HepG2 (cell line): ENCODE data around the gene SIAH1. TPM values are rescaled to one million over a fixed set of nuclear protein-coding genes. Genes with fewer than 3 reads are reported as not detected.

Experiments
- ATAC-seq: fragments of 200-7000 bp; cut with Tn5 transposase; 3 replicates; pipeline ENCODE4 v1.9.1; 2020; ENCODE audit warnings: mild to moderate bottlenecking, moderate library complexity
- BruUV-seq: library from RNA; stranded (reverse); fragments of 400-500 nt; replicated peaks from 2 replicates; lab custom pipeline; 2021; lab: Mats Ljungman, UMichigan
- CTCF ChIA-PET: fragments of 300-600 bp; formaldehyde crosslinking; extraction: SDS; loops from one replicate; lab custom pipeline; 2021; ENCODE audit warnings: low total read pairs, inconsistent platforms, low intra/inter-chr PET ratio; lab: Yijun Ruan, JAX
- POLR2A ChIA-PET: fragments of 350-600 bp; sonication (Branson Sonifier 250); formaldehyde crosslinking; loops from one replicate; lab custom pipeline; 2020; ENCODE audit warnings: antibody characterized with exemption, inconsistent platforms; lab: Yijun Ruan, JAX
- DNase-seq: peaks from one replicate; pipeline ENCODE4 v3.0.0-alpha.2; 2015; ENCODE audit warnings: low spot score
- FAIRE-seq: peaks from 3 replicates; lab custom pipeline; 2011; peaks lifted over from hg19 to GRCh38; lab: Jason Lieb, UNC
- H2AFZ ChIP-seq: one replicate; pipeline ENCODE4 v1.6.1; 2011; ENCODE audit warnings: low read length, inconsistent platforms
- H3K27ac ChIP-seq: fragments of 300-600 bp; 3 replicates; pipeline ENCODE4 v1.8.0; 2011; ENCODE audit warnings: mixed run types, mild to moderate bottlenecking, mixed read lengths, low read length, inconsistent platforms; ENCODE audit not compliant: insufficient read depth; ENCODE audit errors: extremely low read length
- H3K27me3 ChIP-seq, 2 experiments: fragments of 200-600 bp in 1 of 2; 2 replicates in 1 of 2; 3 replicates in 1 of 2; pipeline versions ENCODE4 v1.6.0 to v1.8.0; 2011; ENCODE audit warnings: low read length in 2 of 2, mild to moderate bottlenecking in 2 of 2, moderate library complexity in 2 of 2, inconsistent platforms in 1 of 2; ENCODE audit not compliant: insufficient read depth in 2 of 2, control insufficient read depth in 1 of 2
- H3K36me3 ChIP-seq, 2 experiments: fragments of 200-600 bp in 1 of 2; replicated peaks in 1 of 2; 2 replicates in 1 of 2; 3 replicates in 1 of 2; pipeline versions ENCODE4 v1.5.1 to v1.8.0; 2011; ENCODE audit warnings: low read length in 2 of 2, inconsistent platforms in 1 of 2; ENCODE audit not compliant: insufficient read depth in 2 of 2, control insufficient read depth in 1 of 2
- H3K4me1 ChIP-seq: 2 replicates; pipeline ENCODE4 v1.5.1; 2012; ENCODE audit warnings: low read length, inconsistent platforms; ENCODE audit not compliant: insufficient read depth
- H3K4me2 ChIP-seq: 2 replicates; pipeline ENCODE4 v1.6.0; 2011; ENCODE audit warnings: low read depth, low read length, inconsistent platforms
- H3K4me3 ChIP-seq, 3 experiments: fragments of 200-600 bp in 1 of 3; sonication (generic), shearing (Covaris generic) in 1 of 3; replicated peaks in 1 of 3; 2 replicates each; pipeline ENCODE4 v1.5.1; 2011 to 2016; ENCODE audit warnings: low read length in 3 of 3, inconsistent platforms in 2 of 3, low read depth in 2 of 3, mild to moderate bottlenecking in 2 of 3, control low read depth in 1 of 3, mixed read lengths in 1 of 3; ENCODE audit not compliant: insufficient read depth in 1 of 3
- H3K79me2 ChIP-seq: one replicate; pipeline ENCODE4 v1.6.1; 2011; ENCODE audit warnings: low read length, inconsistent platforms; ENCODE audit not compliant: insufficient read depth
- H3K9ac ChIP-seq: 2 replicates; pipeline ENCODE4 v1.6.0; 2011; ENCODE audit warnings: mild to moderate bottlenecking, low read depth, low read length, inconsistent platforms; ENCODE audit not compliant: insufficient read depth
- H3K9me3 ChIP-seq: 2 replicates; pipeline ENCODE4 v1.5.1; 2012; ENCODE audit warnings: mild to moderate bottlenecking, low read length
- H4K20me1 ChIP-seq: 2 replicates; pipeline ENCODE4 v1.6.0; 2011; ENCODE audit warnings: inconsistent platforms, mild to moderate bottlenecking, low read length, moderate library complexity; ENCODE audit not compliant: insufficient read depth
- PHB2 ChIP-seq: fragments of 450-650 bp; IDR thresholded peaks from 2 replicates; pipeline ENCODE4 v1.6.1; 2018; ENCODE audit not compliant: partially characterized antibody
- RFX5 ChIP-seq: IDR thresholded peaks from 2 replicates; pipeline ENCODE4 v1.6.1; 2011; ENCODE audit warnings: low read depth, low read length, improper control_type of control experiment
- SALL2 ChIP-seq: sonication (generic); formaldehyde crosslinking; IDR thresholded peaks from 2 replicates; pipeline ENCODE4 v1.8.1; 2023; ENCODE audit warnings: mild to moderate bottlenecking, missing genetic modification reagents, inconsistent platforms
- SAP130 ChIP-seq: IDR thresholded peaks from 2 replicates; pipeline ENCODE4 v1.6.1; 2016; ENCODE audit warnings: low read depth
- ZC3H4 ChIP-seq: sonication (generic); formaldehyde crosslinking; IDR thresholded peaks from 2 replicates; pipeline ENCODE4 v1.4.0; 2020; ENCODE audit warnings: missing genetic modification reagents, borderline replicate concordance
- ZNF230 ChIP-seq: sonication (generic); formaldehyde crosslinking; IDR thresholded peaks from 2 replicates; pipeline ENCODE4 v1.4.0; 2020; ENCODE audit warnings: mild to moderate bottlenecking, missing genetic modification reagents
- ZNF282 ChIP-seq: fragments of 450-650 bp; IDR thresholded peaks from 2 replicates; pipeline ENCODE4 v1.6.1; 2018; ENCODE audit not compliant: partially characterized antibody
- ZNF704 ChIP-seq: sonication (generic); formaldehyde crosslinking; IDR thresholded peaks from 2 replicates; pipeline ENCODE4 v1.8.1; 2023; ENCODE audit warnings: mild to moderate bottlenecking, inconsistent platforms, moderate library complexity, missing genetic modification reagents, borderline replicate concordance
- ZNF713 ChIP-seq: sonication (generic); formaldehyde crosslinking; IDR thresholded peaks from 2 replicates; pipeline ENCODE4 v1.4.0; 2020; ENCODE audit warnings: mild to moderate bottlenecking, missing genetic modification reagents
- WGBS: methylation state at CpG from one replicate; pipeline ENCODE4 v1.1.6; 2017; ENCODE audit warnings: low lambda C conversion rate; 5-methylcytosine and 5-hydroxymethylcytosine counted together
- in situ Hi-C: cut with HindIII; loops from 2 replicates; pipeline ENCODE4 v1.10.0; 2017; ENCODE audit warnings: low pct_unique_long_range_greater_than_20kb; ENCODE audit not compliant: extremely low pct_ligation_motif_present
- intact Hi-C: fragments of 100-400 bp; cut with micrococcal nuclease; formaldehyde crosslinking; loops from one replicate; pipeline ENCODE4 v1.10.0; 2022; ENCODE audit not compliant: unreplicated experiment
- polyA plus RNA-seq, 8 experiments: library from polyadenylated mRNA; depleted of rRNA in 3 of 8; stranded (reverse) in 7 of 8; unstranded in 1 of 8; fragments of >200 nt; fragmentation: Illumina TruSeq in 4 of 8; extraction: Trizol in 4 of 8; gene quantifications; 2 replicates each; pipeline versions ENCODE4 v1.2.1 to v1.2.3, GENCODE V29; 2011 to 2016; ENCODE audit warnings: low read depth in 4 of 8, missing spikeins in 1 of 8, mixed read lengths in 1 of 8; ENCODE audit not compliant: insufficient read depth in 1 of 8
- total RNA-seq, 5 experiments: library from RNA; depleted of rRNA; stranded (reverse); fragments of >200 nt; fragmentation: Illumina TruSeq; extraction: Trizol; gene quantifications; 2 replicates each; pipeline ENCODE4 v1.2.3, GENCODE V29; 2016; ENCODE audit warnings: low read depth in 1 of 5
- TF ChIP-seq, protein P1 (sequence below): fragments of 450-650 bp; IDR thresholded peaks from 2 replicates; pipeline ENCODE4 v1.6.1; 2017
- TF ChIP-seq, protein P2 (sequence below): sonication (generic); formaldehyde crosslinking; IDR thresholded peaks from 2 replicates; pipeline ENCODE4 v1.4.0; 2020; ENCODE audit warnings: missing genetic modification reagents

SIAH1 gene
- total and polyA plus RNA-seq, 2 of the 13 experiments (the other 11 are each of a cell fraction or from before 2014, with no cell fraction given), result 16.0 to 28.6 TPM

GRCh38 chr16:48326915-48327314, 58.3 kb downstream of the SIAH1 start:
- Histone ChIP-seq H3K27me3 (no peaks in the 10 kb centered on the region), H3K9me3 (no peaks in the 10 kb centered on the region), H3K4me2 (no peak overlapping the region), H4K20me1 (no peaks in the 10 kb centered on the region), H3K79me2 (no peaks in the 10 kb centered on the region), H3K36me3 (peaks cover 1 to 44% of the 10 kb centered on the region in 2 experiments; a peak in 4 of 5 replicates), H3K4me3 (no peak overlapping the region), H3K4me1 (peaks cover 8% of the 10 kb centered on the region; the same call in 1 of the 2 replicates), H3K27ac (no peak overlapping the region), H2AFZ (no peak overlapping the region), H3K9ac (no peak overlapping the region)
- BruUV-seq, result no TSS peak
- CTCF ChIA-PET, result no interaction called here
- ATAC-seq (no peak), FAIRE-seq (no peak), DNase-seq (no peak)
- in situ Hi-C loops (no loop called here), intact Hi-C loops (no loop called here)
- 98% methylated on average over 4 of the region's 4 CpGs for WGBS
- TF ChIP-seq RFX5, result no peak
- TF ChIP-seq ZNF282, result no peak
- no peak for TF ChIP-seq ZC3H4 (CRISPR knock-in tag)
- TF ChIP-seq ZNF230, result no peak
- TF ChIP-seq SAP130 (CRISPR knock-in tag), result no peak
- TF ChIP-seq, protein P1, sequence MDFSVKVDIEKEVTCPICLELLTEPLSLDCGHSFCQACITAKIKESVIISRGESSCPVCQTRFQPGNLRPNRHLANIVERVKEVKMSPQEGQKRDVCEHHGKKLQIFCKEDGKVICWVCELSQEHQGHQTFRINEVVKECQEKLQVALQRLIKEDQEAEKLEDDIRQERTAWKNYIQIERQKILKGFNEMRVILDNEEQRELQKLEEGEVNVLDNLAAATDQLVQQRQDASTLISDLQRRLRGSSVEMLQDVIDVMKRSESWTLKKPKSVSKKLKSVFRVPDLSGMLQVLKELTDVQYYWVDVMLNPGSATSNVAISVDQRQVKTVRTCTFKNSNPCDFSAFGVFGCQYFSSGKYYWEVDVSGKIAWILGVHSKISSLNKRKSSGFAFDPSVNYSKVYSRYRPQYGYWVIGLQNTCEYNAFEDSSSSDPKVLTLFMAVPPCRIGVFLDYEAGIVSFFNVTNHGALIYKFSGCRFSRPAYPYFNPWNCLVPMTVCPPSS, result no peak
- TF ChIP-seq, protein P2, sequence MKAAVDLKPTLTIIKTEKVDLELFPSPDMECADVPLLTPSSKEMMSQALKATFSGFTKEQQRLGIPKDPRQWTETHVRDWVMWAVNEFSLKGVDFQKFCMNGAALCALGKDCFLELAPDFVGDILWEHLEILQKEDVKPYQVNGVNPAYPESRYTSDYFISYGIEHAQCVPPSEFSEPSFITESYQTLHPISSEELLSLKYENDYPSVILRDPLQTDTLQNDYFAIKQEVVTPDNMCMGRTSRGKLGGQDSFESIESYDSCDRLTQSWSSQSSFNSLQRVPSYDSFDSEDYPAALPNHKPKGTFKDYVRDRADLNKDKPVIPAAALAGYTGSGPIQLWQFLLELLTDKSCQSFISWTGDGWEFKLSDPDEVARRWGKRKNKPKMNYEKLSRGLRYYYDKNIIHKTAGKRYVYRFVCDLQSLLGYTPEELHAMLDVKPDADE, result no peak
- TF ChIP-seq ZNF704 (CRISPR knock-in tag), result no peak
- no peak for TF ChIP-seq PHB2
- TF ChIP-seq SALL2 (CRISPR knock-in tag), result no peak
- TF ChIP-seq ZNF713 (CRISPR knock-in tag), result no peak
- POLR2A ChIA-PET, result no interaction called here
